KMS-11 (cell line): Measurements from ENCODE around the gene AFAP1L2.

Experiments
- H2AFZ ChIP-seq: fragments of 200-600 bp; sonication (generic); 2 replicates; pipeline ENCODE4 v1.6.1; 2016; ENCODE audit warnings: antibody characterized with exemption, mixed run types, low read depth
- H3K27ac ChIP-seq: fragments of 200-600 bp; sonication (generic); 2 replicates; pipeline ENCODE4 v1.6.1; 2016; ENCODE audit warnings: mild to moderate bottlenecking, mixed run types
- H3K27me3 ChIP-seq: fragments of 200-600 bp; sonication (generic); 2 replicates; pipeline ENCODE4 v1.6.1; 2017; ENCODE audit warnings: mild to moderate bottlenecking, low read depth, mixed run types, moderate library complexity; ENCODE audit not compliant: insufficient read depth
- H3K36me3 ChIP-seq: fragments of 200-600 bp; sonication (generic); 2 replicates; pipeline ENCODE4 v1.6.1; 2017; ENCODE audit warnings: mild to moderate bottlenecking, mixed run types; ENCODE audit not compliant: insufficient read depth
- H3K4me1 ChIP-seq: fragments of 200-600 bp; sonication (generic); 2 replicates; pipeline ENCODE4 v1.6.1; 2016; ENCODE audit warnings: mild to moderate bottlenecking, low read depth, mixed run types; ENCODE audit not compliant: poor library complexity, severe bottlenecking
- H3K4me2 ChIP-seq: fragments of 200-600 bp; sonication (generic); 2 replicates; pipeline ENCODE4 v1.7.0; 2016; ENCODE audit warnings: mild to moderate bottlenecking, mixed run types
- H3K4me3 ChIP-seq: fragments of 200-600 bp; sonication (generic); IDR thresholded peaks from 2 replicates; pipeline ENCODE4 v1.6.1; 2017; ENCODE audit warnings: low read depth, low read length, mixed read lengths; ENCODE audit not compliant: insufficient read depth
- H3K79me2 ChIP-seq: fragments of 200-600 bp; sonication (generic); 2 replicates; pipeline ENCODE4 v1.6.1; 2016; ENCODE audit warnings: low read depth, mixed run types; ENCODE audit not compliant: insufficient read depth
- H3K9ac ChIP-seq: fragments of 200-600 bp; sonication (generic); 2 replicates; pipeline ENCODE4 v1.6.1; 2016; ENCODE audit warnings: mild to moderate bottlenecking, mixed run types
- H4K20me1 ChIP-seq: fragments of 200-600 bp; sonication (generic); 2 replicates; pipeline ENCODE4 v1.6.1; 2016; ENCODE audit warnings: mild to moderate bottlenecking, mixed run types; ENCODE audit not compliant: insufficient read depth
- TF ChIP-seq, protein P1 (sequence below): fragments of 200-600 bp; sonication (generic); conservative IDR thresholded peaks from 2 replicates; pipeline ENCODE4 v1.6.1; 2017; ENCODE audit warnings: low read depth, mild to moderate bottlenecking, antibody characterized with exemption, low read length, moderate library complexity, mixed read lengths

AFAP1L2 gene

DNA sequence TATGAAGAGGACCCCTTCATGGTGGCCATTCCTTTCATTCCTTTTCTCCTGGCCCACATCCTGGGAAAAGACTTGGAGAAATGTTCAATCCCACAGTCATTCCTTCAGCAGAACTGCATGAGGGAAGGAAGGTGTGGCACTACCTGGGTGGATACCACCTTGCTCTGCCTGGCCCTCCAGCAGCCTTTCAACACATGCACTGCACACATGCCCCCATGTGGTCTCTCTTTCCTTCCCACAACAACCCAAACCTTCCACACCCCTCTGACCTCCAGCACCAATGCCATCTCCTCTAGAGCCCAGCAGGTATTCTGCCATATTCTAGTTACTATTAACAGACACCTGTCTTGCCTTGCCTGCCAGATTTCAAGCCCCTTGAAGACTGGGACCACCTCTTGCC, 40.5 kb upstream of the AFAP1L2 start:
- Histone ChIP-seq H3K27me3 (no peaks in the 10 kb centered on the region), H3K36me3 (no peaks in the 10 kb centered on the region), H3K79me2 (no peaks in the 10 kb centered on the region), H3K4me1 (peaks cover 4% of the 10 kb centered on the region), H2AFZ (no peak overlapping the region), H3K4me2 (no peak overlapping the region), H4K20me1 (no peaks in the 10 kb centered on the region), H3K9ac (no peak overlapping the region), H3K4me3 (no peak overlapping the region), H3K27ac (no peak overlapping the region)
- TF ChIP-seq, protein P1, sequence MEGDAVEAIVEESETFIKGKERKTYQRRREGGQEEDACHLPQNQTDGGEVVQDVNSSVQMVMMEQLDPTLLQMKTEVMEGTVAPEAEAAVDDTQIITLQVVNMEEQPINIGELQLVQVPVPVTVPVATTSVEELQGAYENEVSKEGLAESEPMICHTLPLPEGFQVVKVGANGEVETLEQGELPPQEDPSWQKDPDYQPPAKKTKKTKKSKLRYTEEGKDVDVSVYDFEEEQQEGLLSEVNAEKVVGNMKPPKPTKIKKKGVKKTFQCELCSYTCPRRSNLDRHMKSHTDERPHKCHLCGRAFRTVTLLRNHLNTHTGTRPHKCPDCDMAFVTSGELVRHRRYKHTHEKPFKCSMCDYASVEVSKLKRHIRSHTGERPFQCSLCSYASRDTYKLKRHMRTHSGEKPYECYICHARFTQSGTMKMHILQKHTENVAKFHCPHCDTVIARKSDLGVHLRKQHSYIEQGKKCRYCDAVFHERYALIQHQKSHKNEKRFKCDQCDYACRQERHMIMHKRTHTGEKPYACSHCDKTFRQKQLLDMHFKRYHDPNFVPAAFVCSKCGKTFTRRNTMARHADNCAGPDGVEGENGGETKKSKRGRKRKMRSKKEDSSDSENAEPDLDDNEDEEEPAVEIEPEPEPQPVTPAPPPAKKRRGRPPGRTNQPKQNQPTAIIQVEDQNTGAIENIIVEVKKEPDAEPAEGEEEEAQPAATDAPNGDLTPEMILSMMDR, result no peak

DNA sequence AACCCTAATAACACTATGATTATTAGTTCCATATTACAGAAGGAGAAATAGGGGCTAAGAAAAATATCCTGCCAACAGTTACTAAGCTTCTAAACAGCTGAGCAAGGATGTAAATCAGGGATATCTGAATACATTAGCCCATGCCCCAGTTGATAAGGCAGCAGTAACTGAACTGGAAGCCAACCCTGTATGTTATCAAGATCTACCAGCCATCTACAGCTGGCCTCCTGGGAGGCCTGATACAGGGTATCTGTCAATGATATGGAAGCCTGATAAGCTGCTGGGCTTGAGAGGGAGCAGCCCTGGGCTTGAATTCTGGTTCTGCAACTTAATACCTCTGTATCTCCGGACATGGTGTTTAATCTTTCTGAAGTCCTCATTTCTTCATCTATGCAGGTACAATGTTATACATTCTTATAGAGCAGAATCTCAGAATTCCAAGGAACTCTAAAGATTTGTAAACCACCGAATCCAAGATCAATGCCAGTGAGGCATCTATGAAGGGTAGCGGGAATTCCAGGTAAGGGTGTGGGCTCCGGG, 37.9 kb upstream of the AFAP1L2 start:
- no peaks in the 10 kb centered on the region for H3K4me1 ChIP-seq
- H2AFZ ChIP-seq, result no peak overlapping the region
- no peak overlapping the region for H3K4me2 ChIP-seq
- H3K4me3 ChIP-seq, result no peak overlapping the region
- H3K27ac ChIP-seq, result no peak overlapping the region
- H3K36me3 ChIP-seq, result no peaks in the 10 kb centered on the region
- no peak overlapping the region for H3K9ac ChIP-seq
- H3K27me3 ChIP-seq, result no peaks in the 10 kb centered on the region
- H4K20me1 ChIP-seq, result no peaks in the 10 kb centered on the region
- no peaks in the 10 kb centered on the region for H3K79me2 ChIP-seq
- TF ChIP-seq, protein P1, result no peak

DNA sequence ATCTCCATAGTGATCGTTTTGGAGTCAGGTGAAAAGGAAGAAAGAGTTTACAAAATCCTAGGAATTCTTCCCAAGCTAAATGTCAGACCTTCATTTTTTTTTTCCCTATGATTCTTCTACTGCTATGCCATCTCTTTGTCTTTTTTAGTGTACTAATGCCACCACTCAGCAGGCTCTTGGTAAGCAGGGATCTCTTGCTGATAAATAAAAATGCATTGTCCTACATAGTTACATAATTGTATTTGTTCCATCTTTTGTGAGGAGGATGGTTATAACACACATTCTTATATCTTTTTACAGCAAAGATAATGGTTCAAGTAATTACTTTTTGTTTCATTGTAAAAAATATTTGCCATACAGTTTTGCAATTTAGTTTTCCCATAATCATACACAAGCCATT, 36.8 kb upstream of the AFAP1L2 start:
- H3K27me3 ChIP-seq, result no peaks in the 10 kb centered on the region
- no peaks in the 10 kb centered on the region for H3K4me1 ChIP-seq
- H3K4me3 ChIP-seq, result no peak overlapping the region
- no peak overlapping the region for H3K9ac ChIP-seq
- no peak overlapping the region for H3K4me2 ChIP-seq
- no peak overlapping the region for H2AFZ ChIP-seq
- no peaks in the 10 kb centered on the region for H4K20me1 ChIP-seq
- no peak overlapping the region for H3K27ac ChIP-seq
- TF ChIP-seq, protein P1, result no peak
- no peaks in the 10 kb centered on the region for H3K36me3 ChIP-seq
- H3K79me2 ChIP-seq, result no peaks in the 10 kb centered on the region

DNA sequence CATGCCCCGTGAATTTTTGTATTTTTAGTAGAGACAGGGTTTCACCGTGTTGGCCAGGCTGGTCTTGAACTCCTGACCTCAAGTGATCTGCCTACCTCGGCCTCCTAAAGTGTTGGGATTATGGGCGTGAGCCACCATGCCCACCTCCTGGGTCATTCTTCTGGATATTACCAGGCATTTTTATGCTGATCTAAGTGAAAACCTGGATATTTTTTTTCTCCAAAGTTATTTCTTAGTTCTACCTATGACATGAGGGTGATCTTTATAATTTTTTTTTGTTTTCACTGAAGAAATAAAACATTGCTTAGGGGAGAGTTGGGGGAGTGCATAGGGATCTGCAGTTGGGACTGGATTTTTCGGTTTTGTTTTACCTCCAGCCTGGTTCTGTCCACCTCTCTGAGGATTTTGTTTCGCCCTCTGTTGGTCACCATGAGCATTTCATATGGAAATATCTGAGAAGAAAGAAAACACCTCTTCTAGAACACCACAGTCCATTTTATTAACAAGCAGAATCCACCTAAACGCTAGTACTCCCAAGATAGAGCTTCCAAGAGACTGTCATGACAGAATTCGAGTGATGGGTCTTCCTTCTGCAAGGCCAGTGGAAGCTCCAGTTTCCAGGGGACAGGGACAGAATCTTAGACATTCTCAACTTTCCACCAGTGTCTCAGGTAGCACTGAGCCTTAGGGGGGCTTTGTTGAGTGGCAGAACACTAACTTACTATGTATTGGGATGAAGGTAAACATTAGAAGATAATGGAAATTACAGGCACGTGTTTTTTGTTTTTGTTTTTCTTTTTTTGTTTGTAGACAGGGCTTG, 33.4 kb upstream of the AFAP1L2 start:
- TF ChIP-seq, protein P1, result peak; percentile 54; the same call in 1 of the 2 replicates
- no peaks in the 10 kb centered on the region for H3K4me1 ChIP-seq

More for the DNA sequence above, 33.4 kb upstream of the AFAP1L2 start:
- no peaks in the 10 kb centered on the region for H3K79me2 ChIP-seq
- H3K27me3 ChIP-seq, result no peaks in the 10 kb centered on the region
- no peaks in the 10 kb centered on the region for H3K36me3 ChIP-seq
- no peak overlapping the region for H3K9ac ChIP-seq
- H3K4me3 ChIP-seq, result no peak overlapping the region
- no peak overlapping the region for H3K27ac ChIP-seq
- H4K20me1 ChIP-seq, result no peaks in the 10 kb centered on the region
- H2AFZ ChIP-seq, result no peak overlapping the region
- no peak overlapping the region for H3K4me2 ChIP-seq
